Mesothelial cell of epicardium (in vitro differentiated cells): Measurements from ENCODE around the gene TRMT11. TPM values are rescaled to one million over a fixed set of nuclear protein-coding genes. Genes with fewer than 3 reads are reported as not detected.

ENCODE experiments used
- DNase-seq, 2 experiments: peaks; one replicate each; pipeline ENCODE4 v3.0.0; 2021; ENCODE audit warnings: low spot score in 2 of 2; ENCODE audit not compliant: unreplicated experiment in 2 of 2
- H3K27ac Mint-ChIP-seq: 2 replicates; pipeline ENCODE4 v1.8.0; 2021; ENCODE audit warnings: mixed read lengths
- H3K27me3 Mint-ChIP-seq: 2 replicates; pipeline ENCODE4 v1.8.0; 2021; ENCODE audit warnings: low read depth, mixed read lengths
- H3K36me3 Mint-ChIP-seq: 2 replicates; pipeline ENCODE4 v1.8.0; 2021; ENCODE audit warnings: mixed read lengths
- H3K4me1 Mint-ChIP-seq: 2 replicates; pipeline ENCODE4 v1.8.0; 2021; ENCODE audit warnings: mixed read lengths
- H3K4me3 Mint-ChIP-seq: 2 replicates; pipeline ENCODE4 v1.8.0; 2021; ENCODE audit warnings: mild to moderate bottlenecking, moderate library complexity, mixed read lengths
- H3K9me3 Mint-ChIP-seq: 2 replicates; pipeline ENCODE4 v1.8.0; 2021; ENCODE audit warnings: mixed read lengths
- CTCF ChIP-seq: fragments of 200-600 bp; sonication (generic); IDR thresholded peaks from one replicate; pipeline ENCODE4 v1.5.0; 2021; ENCODE audit warnings: antibody characterized with exemption; ENCODE audit not compliant: unreplicated experiment
- total RNA-seq: library from RNA; stranded (reverse); gene quantifications from 3 replicates; pipeline ENCODE4 v1.2.1, GENCODE V29; 2021

The TRMT11 gene
- total RNA-seq, 1 donor from 2014 or later, result 31.8 TPM

GRCh38 chr6:126086560-126086959, 100.2 kb downstream of the TRMT11 start:
- Mint-ChIP-seq H3K27me3 (no peaks in the 10 kb centered on the region), H3K4me1 (peaks cover 7% of the 10 kb centered on the region), H3K36me3 (peaks cover 21% of the 10 kb centered on the region), H3K27ac (no peak overlapping the region), H3K4me3 (no peak overlapping the region), H3K9me3 (peaks cover 15% of the 10 kb centered on the region)
- no peak for DNase-seq
- no peak for TF ChIP-seq CTCF

Other genes starting within 250 kb of the TRMT11 start
- gene HEY2, start 236.9 kb upstream of the TRMT11 start, total RNA-seq, result 8.8 to 11.7 TPM (median 9.6 TPM) in 3 replicates
- 43.5 to 52.4 TPM (median 45.7 TPM) in 3 replicates for gene NCOA7, start 195.6 kb upstream of the TRMT11 start, total RNA-seq
- gene HINT3, start 29.8 kb upstream of the TRMT11 start, total RNA-seq, result 16.3 to 17.5 TPM (median 17.2 TPM) in 3 replicates